Activated CD4-positive, alpha-beta T cell treated with anti-CD3 and anti-CD28 coated beads, Interleukin-10, Interleukin-2, amounts not matched to agents 100 ng/mL and 50 ng/mL, durations not matched to agents 16 hours and 8 hours (primary cell): Measurements from ENCODE around the gene BLTP3A.
"Not testable (repeated sequence)": the region's sequence is repeated elsewhere in the genome, so short reads cannot be mapped to it uniquely, and the experiment has no call there.

Experiments used
- DNase-seq: peaks from one replicate; pipeline ENCODE4 v3.0.0-alpha.2; 2020

Gene BLTP3A

DNA sequence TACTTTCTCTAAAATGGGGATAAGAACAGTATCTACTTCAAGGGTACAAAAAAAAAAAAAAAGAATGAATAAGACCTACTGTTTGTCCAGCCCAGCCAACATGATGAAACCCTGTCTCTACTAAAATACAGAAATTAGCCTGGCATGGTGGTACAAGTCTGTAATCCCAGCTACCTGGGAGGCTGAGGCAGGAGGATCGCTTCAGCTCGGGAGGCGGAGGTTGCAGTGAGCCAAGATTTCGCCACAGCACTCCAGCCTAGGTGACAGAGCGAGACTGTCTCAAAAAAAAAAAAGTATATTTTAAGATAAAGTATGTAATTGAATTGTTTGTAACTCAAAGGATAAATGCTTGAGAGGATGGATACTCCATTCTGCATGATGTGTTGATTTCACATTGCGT, 2.0 kb downstream of the BLTP3A start:
- no peak for DNase-seq

DNA sequence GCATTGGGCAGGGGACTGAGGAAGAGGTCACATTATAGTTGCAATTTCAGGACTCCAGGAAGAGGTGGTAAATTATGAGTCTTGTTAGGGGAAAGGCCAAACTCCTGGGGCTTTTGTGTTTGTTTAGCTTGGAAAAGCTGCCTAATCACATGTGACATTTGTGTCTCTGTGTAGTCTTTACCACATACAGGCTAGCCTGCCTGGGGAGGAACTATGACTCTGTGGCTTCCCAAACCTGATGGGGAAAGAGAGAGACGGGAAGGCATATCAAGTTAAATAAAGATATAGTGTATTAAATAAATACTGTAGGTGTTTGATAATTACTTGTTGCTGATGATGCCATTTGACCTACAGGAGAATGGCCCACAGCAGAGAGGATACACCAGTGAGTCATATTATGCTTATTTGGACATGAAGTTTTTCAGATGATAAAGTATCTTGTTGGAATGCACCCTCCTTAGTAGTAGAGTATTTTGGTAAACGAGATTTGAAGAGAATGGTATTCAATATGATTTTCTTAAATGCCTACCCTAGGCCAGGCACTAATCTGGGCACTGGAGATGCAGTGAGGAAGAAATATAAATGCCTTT, 4.0 kb downstream of the BLTP3A start:
- no peak for DNase-seq

DNA sequence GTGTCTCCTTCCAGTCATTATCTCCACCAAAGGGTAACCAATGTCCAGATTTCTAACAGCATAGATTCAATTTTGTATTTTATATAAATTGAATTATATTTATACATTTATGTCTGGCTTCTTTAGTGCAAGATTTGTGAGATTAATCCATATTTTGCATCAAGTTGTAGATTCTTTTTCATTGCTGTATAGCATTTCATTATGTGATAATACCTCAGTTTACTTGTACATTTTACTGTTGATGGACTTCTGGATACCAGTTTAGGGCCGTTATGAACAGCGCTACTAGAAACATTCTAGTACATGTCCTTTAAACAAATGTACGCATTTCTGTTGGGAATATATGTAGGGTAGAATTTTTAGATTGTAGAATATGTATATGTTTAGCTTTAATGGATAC, 6.2 kb downstream of the BLTP3A start:
- no peak for DNase-seq

DNA sequence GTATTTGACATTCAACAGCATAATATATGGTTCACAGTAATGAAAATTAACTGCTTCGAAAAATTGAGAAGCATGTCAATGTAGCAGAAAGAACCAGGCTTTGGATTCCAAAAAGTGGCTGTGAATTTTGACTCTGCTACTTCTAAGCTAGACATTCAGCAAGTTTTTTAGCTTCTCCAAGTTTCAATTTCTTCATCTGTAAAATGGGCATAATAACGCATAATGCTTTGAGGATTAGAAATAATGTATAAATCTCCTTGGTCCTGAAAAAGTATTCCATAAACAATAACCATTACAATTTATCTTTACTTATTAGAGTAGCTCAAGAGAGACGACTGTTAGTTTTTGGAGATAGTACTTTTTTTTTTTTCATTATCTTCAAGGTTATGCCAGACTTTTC, 7.7 kb downstream of the BLTP3A start:
- no peak for DNase-seq

DNA sequence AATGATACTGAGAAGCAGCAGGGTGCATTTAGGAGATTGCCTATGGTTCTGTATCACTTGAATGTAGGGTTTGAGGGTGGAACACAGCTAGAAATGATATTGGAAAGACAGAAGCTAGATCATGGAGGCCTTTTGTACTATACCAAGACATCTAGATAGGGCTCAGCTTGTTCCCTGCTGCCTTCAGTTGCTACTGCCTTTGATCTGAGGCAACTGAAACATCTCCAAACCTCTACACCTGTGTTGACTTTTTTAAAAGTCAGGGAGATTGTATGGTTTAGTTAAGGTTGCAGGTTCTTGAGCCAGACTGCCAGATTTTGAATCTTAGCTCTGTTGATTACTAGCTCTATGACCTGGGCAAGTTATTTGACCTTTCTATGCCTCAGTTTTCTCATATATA, 12.7 kb downstream of the BLTP3A start:
- no peak for DNase-seq

DNA sequence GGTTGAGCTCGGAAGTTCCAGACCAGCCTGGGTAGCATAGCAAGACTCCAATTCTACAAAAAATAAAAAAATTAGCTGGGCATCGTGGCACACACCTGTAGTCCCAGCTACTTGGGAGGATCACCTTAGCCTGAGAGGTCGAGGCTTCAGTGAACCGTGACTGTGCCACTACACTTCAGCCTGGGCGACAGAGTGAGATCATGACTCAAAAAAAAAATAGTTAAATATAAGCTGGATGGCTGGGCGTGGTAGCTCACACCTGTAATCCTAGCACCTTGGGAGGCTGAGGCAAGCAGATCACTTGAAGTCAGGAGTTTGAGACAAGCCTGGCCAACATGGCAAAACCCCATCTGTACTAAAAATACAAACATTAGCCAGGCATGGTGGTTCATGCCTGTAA, 13.2 kb downstream of the BLTP3A start:
- DNase-seq: not testable (repeated sequence)

DNA sequence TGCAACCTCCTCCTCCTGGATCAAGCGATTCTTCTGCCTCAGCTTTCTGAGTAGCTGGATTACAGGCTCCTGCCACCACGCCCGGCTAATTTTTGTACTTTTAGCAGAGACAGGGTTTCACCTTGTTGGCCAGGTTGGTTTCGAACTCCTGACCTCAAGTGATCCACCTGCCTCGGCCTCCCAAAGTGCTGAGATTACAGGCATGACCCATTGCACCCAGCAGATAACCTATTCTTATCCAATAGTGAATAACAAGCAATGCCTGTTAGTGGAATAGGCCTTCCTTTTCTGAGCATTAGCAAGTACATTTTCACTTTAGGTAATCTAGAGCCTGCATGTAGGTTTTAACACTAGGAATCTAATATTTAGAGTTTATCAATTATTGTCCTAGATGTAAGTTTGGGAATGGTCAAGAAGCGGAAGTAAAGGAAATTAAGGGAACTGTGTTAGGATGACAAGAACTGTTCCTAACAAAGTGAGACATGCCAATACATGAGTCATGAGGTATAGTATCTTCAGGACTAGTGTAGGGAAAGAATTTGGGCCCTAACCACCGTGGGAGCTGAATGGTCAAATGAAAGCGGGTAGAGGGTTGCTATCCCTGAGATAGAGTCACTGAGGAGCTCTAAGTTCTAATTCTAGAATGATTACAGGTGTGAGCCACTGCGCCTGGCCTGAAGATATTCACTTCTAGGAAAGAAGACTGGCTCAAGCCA, 15.0 kb downstream of the BLTP3A start:
- no peak for DNase-seq

DNA sequence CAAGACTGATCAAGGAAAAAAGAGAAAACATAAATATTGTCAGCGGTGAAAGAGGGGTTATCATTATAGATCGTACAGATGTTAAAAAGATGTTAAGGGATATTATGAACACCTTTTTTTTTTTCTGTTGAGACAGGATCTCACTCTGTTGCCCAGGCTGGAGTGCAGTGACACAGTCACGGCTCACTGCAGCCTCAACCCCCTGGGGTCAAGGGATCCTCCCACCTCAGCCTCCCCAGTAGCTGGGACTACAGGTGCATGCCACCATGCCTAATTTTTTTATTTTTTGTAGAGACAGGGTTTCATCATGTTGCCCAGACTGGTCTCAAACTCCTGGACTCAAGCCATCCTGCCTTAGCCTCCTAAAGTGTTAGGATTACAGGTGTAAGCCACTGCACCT, 16.6 kb downstream of the BLTP3A start:
- DNase-seq: not testable (repeated sequence)

DNA sequence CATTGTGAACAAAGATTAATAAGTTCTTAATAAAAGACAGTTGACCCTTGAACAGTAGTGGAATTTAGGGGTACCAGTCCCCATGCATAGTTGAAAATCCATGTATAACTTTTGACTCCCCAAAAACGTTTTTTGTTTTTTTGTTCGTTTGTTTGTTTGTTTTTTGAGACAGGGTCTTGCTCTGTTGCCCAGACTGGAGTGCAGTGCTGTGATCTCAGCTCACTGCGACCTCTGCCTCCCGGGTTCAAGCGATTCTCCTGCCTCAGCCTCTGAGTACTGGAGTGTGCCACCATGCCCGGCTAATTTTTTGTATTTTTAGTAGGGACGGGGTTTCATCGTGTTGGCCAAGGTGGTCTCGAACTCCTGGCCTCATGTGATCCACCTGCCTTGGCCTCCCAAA, 17.5 kb downstream of the BLTP3A start:
- not testable (repeated sequence) for DNase-seq

DNA sequence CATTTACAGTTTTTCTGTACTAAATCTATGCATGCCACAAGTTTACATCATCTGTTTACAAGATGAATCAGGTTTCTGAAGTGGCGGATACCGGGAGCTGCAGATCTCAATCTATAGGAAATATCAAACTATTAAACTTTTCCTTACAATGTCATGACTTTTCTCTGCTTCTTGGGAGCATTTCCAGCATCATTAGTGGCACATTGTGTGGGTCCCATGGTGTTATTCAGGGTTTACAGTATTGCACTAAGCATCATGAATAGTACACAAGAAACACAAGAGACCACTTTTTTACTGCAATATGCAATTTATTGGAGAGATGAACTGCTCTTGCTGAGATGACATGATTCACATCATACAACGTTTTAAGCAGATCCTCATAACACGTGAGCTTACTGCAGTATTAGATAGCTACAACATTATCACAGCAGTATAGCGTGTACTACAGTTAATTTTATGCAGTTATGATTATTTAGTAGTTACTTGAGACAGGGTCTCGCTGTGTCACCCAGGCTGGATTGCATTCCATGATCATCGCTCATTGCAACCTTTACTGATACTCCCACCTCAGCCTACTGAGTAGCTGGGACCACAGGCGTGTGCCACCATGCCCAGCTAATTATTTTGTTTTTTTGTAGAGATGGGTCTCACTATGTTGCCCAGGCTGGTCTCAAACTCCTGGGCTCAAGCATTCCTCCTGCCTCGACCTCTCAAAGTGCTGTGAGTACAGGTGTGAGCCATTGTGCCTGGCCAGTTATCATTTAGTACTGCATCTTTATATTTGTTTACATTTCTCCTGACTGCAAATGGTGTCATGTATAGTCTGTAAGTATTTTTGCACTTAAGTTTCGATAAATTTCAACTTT, 18.4 kb downstream of the BLTP3A start:
- no peak for DNase-seq

DNA sequence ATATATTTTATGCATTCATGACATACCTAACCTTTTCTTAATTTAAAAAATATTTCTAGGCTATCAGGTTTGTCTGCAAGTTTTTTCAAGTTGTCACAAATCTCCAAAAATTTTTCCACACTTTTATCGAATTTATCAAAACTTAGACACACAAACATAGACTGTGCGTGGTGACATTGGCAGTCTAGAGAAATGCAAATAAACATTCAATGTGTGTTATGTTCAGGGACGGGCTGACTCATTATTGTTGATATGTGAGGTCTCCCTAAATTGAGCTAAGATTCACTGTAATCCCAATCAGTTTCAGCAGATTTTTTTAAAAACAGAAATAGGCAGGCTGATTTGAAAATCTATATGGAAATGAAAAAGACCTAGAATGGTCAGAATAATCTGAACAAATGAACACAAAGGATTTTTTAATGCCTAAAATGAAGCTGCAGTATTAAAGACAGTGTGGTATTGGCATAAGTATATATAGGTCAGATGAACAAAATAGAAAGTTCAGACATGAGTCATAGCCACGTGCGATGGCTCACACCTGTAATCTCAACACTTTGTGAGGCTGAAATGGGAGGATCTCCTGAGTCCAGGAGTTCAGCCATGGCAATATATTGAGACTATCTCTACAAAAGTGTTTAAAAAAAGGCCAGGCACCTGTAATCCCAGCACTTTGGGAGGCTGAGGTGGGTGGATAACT, 19.2 kb downstream of the BLTP3A start:
- DNase-seq: peak; percentile 79

DNA sequence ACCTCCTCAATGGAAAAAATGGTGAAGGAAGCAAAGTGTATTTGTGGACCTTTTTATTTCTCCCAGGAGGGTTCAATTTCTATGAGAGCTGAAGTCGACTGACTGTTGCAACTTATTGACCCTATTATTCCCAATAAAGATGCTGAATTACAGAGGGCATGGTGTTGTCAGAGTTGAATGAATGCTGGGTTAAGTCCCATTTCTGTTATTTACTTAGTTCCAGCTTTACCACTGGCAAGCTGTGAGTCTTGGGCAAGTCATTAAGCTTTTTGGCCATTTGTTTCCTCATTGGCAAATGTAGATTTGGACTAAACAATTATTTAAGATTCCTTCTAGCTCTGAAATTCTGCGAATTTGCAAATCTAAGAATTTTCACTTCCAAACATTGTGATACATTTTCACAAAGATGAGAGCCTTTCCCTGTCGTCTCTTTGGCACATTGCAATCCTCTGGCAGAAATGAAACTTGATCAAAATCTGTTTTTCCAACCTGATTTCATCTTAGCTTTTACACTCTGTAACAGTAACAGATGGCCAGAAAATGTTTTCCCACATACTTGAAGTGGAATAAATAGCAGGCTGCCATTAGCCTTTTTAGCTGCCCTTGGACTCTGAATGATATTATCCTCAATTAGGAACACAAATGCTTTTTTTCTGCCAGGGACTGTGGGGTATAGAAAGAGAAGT, 21.3 kb downstream of the BLTP3A start:
- no peak for DNase-seq

DNA sequence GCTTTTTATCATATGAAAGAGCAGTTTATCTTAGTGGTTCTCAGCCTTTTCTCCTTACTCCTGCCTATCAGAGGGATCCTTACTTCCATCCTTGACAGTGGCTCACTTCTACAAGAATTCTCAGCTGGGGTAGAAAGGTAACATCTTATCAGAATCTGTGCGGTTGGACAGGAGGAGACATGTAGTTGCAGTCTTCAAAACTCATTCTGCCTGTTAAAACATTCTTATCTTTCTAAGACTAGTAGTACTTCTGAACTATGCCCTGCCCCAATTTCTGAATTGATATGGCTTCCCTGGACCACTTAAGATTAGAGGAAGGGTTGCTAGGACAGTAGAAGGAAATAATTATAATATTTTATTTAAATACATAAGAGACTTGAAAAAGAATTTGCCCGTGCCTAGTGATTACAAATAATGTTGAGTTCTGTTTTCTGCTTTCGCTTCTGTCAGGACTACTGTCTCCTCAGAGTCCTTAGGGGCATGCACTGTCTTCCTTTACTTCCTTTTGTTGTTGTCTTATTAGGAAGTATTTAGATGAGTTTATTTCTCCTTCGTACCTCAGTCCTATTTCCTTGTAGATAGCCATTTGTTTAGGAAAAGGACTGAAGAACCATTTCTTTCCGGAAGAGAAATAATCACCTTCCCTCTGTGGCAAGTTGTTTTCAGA, 24.9 kb downstream of the BLTP3A start:
- no peak for DNase-seq

DNA sequence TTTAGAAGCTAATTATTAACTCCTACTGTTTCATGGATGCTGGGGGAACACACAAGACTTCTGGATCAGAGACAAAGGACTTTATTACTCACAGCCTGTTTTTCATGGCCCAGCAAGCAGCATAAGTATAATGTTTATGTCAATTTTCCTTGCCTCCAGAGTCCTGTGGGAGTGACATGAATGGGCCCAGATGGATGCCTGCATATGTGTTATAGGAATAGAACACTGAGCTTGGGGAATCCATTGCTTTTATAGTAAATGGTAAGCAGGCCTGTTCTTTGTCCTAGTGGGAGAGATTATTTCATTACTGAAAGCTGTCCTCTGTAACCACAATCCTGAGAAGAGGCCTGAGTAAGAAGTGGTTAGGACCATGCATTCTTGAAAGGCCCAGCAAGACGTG, 25.6 kb downstream of the BLTP3A start:
- no peak for DNase-seq

DNA sequence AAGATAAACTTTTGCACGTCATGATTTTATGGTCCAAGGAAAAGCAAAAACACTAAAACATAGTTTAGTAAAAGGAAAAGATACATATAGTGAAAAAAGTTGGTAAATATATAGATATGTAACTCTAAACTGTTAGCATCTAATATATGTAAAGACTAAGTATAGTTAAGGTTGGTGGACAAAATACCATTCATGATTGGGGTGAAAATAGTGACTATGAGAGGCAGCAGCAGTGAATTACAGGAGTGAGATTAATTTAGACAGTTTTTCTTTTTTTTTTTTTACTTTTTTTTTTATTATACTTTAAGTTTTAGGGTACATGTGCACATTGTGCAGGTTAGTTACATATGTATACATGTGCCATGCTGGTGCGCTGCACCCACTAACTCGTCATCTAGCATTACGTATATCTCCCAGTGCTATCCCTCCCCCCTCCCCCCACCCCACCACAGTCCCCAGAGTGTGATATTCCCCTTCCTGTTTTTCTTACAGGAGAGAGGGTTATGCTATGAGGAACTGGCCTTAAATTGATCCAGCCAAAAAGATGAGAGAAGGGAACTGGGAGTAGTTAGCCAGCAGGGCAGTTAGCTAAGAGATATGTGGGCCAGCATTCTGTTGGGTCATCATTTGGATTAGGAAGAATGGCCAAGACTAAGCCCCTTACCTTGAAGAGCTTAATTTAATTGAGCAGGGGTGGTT, 27.1 kb downstream of the BLTP3A start:
- not testable (repeated sequence) for DNase-seq

DNA sequence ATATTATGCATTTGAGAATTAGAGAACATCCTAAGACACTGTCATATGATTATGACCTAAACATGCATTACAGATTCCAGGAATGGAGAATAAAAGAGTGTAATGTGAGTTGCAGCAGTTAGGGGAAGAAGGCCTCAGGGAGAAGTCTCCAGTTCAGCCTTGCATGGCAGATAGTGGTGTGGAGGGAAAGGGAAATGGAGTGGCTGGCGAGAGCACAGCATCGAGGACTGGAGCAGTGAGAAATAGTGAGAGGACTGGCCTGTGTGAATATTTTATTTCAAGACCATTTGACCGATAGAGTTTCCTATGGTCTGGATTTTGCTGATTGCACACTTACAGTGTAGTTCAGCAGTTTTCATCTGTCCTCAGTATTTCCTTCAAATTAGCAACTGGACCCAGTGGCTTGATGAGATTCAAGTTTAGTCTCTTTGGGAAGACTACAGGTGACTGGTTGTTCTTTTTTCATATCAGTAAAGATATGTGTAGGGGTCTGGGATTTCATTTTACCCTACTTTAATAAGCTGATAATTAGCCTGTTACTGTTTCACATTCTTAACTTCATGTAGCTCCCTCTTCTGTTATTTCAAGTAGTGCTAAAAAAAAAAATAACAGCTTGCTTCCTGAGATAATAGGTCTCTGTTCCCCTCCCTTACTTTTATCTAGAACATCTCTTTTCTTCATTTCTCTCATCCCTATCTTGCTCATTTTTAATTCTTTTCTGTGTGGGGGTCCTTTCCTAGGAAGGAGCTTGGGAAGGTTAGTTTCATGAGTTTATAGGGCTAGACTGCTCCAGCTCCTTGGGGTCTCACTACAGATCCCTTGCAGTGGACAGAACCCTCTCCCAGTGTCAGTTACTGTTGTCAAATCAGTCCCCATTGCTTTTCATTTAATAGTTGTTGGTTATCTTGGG, 27.9 kb downstream of the BLTP3A start:
- DNase-seq: no peak

DNA sequence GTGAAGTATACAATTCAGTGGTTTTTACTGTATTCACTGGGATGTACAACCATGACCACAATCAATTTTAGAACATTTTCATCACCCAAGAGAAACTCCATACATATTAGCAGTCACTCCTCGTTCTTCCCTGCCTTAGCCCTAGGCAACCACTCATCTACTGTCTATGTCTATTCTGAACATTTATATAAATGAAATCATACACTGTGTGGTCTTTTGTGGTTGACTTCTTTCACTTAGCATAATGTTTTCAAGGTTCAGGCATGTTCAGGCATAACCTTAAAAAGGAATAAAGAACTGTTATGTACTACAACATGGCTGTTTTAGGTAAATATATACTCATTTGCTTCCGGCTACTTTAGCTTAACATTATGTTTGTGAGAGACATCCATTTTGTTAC, 37.3 kb downstream of the BLTP3A start:
- no peak for DNase-seq

DNA sequence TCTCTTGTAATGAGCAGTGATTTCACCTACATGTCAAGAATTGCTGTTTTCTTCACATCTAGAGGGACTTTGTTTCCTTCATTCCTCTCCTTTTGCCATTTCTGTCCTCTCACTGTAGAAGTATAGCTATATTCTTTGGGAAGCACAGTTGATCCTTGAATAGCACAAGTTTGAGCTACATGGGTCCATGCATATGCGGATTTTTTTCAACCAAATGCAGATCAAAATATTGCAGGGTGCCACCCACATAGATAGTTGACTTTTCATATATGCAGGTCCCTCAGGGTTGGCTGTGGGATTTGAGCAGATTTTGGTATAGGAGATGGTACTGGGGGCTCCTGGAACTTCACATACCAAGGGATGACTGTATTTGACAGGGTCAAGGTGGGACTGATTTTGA, 41.1 kb downstream of the BLTP3A start:
- no peak for DNase-seq

DNA sequence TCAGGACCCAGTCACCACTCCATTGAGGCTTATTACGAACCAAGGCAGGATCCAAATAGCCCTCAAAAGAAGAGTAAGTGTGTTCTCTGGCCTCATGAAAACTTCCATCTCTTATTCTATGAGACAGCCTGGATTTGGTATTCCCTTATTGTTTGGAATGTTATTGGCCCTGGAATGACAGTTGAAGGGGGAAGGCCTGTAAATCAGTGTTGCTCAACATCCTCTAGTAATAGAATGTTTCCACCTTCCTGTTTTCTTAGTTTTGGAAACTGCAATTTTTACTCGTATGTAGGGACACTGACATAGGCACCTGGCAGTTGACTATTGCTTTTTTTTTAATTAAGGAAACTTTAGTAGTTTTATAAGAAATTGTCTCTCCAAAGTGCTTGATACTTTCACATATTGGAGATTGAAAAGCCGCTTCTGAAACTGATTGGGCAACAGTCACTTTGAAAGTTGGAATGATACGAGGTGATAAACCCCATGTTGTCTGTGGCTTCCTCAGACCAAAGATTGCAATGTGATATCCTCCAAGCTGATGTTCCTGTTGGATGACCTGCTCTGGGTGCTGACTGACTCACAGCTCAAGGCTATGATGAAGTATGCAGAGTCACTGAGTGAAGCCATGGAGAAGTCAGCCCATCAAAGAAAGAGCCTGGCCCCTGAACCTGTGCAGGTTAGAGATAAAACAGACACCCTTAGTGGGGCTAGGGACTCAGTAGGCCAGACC, 43.1 kb downstream of the BLTP3A start:
- peak; percentile 72 for DNase-seq

DNA sequence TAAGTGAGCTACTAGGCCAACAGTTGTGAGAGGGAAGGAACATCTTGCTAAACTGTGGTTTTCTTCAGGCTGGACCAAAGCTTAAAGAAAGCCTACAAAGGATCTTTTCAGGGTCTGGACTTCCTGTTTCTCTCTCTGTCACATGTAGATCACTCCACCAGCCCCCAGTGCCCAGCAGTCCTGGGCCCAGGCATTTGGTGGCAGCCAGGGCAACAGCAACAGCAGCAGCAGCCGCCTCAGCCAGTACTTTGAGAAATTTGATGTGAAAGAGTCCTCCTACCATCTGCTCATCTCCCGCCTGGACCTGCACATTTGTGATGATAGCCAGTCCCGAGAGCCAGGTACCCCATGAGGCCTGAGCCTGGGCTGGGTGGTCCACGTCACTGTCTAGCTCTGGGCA, 44.1 kb downstream of the BLTP3A start:
- DNase-seq: no peak
